ENCODE measurements around the gene HDAC8. TPM values are rescaled to one million over a fixed set of nuclear protein-coding genes. Genes with fewer than 3 reads are reported as not detected.

The HDAC8 gene
- total RNA-seq: 29.0 and 39.6 TPM in 2 replicates

GRCh38 chrX:72572248-72573157, at the start of gene HDAC8:
TSS of gene HDAC8 (minus strand) at chrX:72572843. CDS start at chrX:72572761, 82 bp downstream.
- Mint-ChIP-seq H3K4me3 (peak within 1 kb of the TSS; percentile 98), H3K27me3 (peaks cover 4% of the 10 kb centered on the region), H3K27ac (peak within 1 kb of the TSS; percentile 84), H3K9me3 (no peaks in the 10 kb centered on the region), H3K36me3 (ENCODE audit: low read depth) (peaks cover 18% of the 10 kb centered on the region), H3K4me1 (peaks cover 7% of the 10 kb centered on the region)
- DNase-seq (peak; percentile 16), ATAC-seq (ENCODE audit: low read depth) (peak; percentile 84)
- CTCF ChIA-PET: no interaction called here
- no peak for TF ChIP-seq CTCF (IDR thresholded peaks at IDR 0.05)
- intact Hi-C loops (cut with micrococcal nuclease): loop anchor here (2.0 kb wide), 3 partner anchors 392 to 1720 kb away; partner anchors contain the start of gene PIN4
- POLR2A ChIA-PET: interaction anchor here (0.7 kb wide), 1 partner anchor 519 kb away, joined by 9 read pairs; no protein-coding TSS in a partner anchor

GRCh38 chrX:72621625-72622485, 49.2 kb upstream of the HDAC8 start:
- no peaks in the 10 kb centered on the region for H3K27me3 Mint-ChIP-seq
- no peak for ATAC-seq (ENCODE audit: low read depth)
- H3K4me1 Mint-ChIP-seq: no peaks in the 10 kb centered on the region
- H3K9me3 Mint-ChIP-seq: peaks cover 3% of the 10 kb centered on the region
- intact Hi-C loops (cut with micrococcal nuclease): no loop called here
- DNase-seq: no peak
- no peak overlapping the region for H3K4me3 Mint-ChIP-seq
- no peak overlapping the region for H3K27ac Mint-ChIP-seq
- TF ChIP-seq CTCF (IDR thresholded peaks at IDR 0.05): no peak
- no peaks in the 10 kb centered on the region for H3K36me3 Mint-ChIP-seq (ENCODE audit: low read depth)
- ChIA-PET CTCF (no interaction called here), POLR2A (no interaction called here)

GRCh38 chrX:72621163-72621562, 48.5 kb upstream of the HDAC8 start:
- Mint-ChIP-seq H3K4me1 (no peaks in the 10 kb centered on the region), H3K36me3 (ENCODE audit: low read depth) (no peaks in the 10 kb centered on the region), H3K27ac (no peak overlapping the region), H3K9me3 (peaks cover 3% of the 10 kb centered on the region), H3K27me3 (no peaks in the 10 kb centered on the region), H3K4me3 (no peak overlapping the region)
- POLR2A ChIA-PET: no interaction called here
- CTCF ChIA-PET: no interaction called here
- ATAC-seq (ENCODE audit: low read depth) (no peak), DNase-seq (no peak)
- intact Hi-C loops (cut with micrococcal nuclease): no loop called here
- no peak for TF ChIP-seq CTCF (IDR thresholded peaks at IDR 0.05)

- H3K4me3 Mint-ChIP-seq: no peak overlapping the region
- ChIA-PET CTCF (no interaction called here), POLR2A (no interaction called here)
- no peaks in the 10 kb centered on the region for H3K27me3 Mint-ChIP-seq
- ATAC-seq (ENCODE audit: low read depth) (no peak), DNase-seq (no peak)
- H3K27ac Mint-ChIP-seq: no peak overlapping the region
- H3K9me3 Mint-ChIP-seq: peaks cover 3% of the 10 kb centered on the region
- H3K36me3 Mint-ChIP-seq (ENCODE audit: low read depth): no peaks in the 10 kb centered on the region
- intact Hi-C loops (cut with micrococcal nuclease): no loop called here
- no peak for TF ChIP-seq CTCF (IDR thresholded peaks at IDR 0.05)
- H3K4me1 Mint-ChIP-seq: no peaks in the 10 kb centered on the region
Observed at GRCh38 chrX:72620550-72621145, 48.0 kb upstream of the HDAC8 start.
